ENCODE results near the gene HES1. TPM values are rescaled to one million over a fixed set of nuclear protein-coding genes. Genes with fewer than 3 reads are reported as not detected.
A peak's percentile ranks its signal among the peaks of the same experiment; 100 is the strongest.

The HES1 gene
- polyA plus RNA-seq, 1 donor (not counting 4 experiments of a cell fraction or from before 2014, with no cell fraction given) = 138 TPM

- peak overlapping the region; percentile 87 for H3K9ac ChIP-seq (ENCODE audit: control insufficient read depth, extremely low read depth, insufficient read depth, low read length)
- H3K79me2 ChIP-seq (ENCODE audit: control insufficient read depth, insufficient read depth, low read length) = peaks cover 14% of the 10 kb centered on the region
- H3K4me3 ChIP-seq (ENCODE audit: control insufficient read depth in 2 of 3, extremely low read depth in 1 of 3, insufficient read depth in 2 of 3, low read depth in 1 of 3, low read length in 3 of 3) = peak overlapping the region; percentile 53 to 65 (median 59)
- no peaks in the 10 kb centered on the region for H3K9me3 ChIP-seq (ENCODE audit: control insufficient read depth, low read depth, low read length)
- peak overlapping the region; percentile 98 for H3K27ac ChIP-seq (ENCODE audit: control insufficient read depth, insufficient read depth, low read length)
- no peak for TF ChIP-seq EZH2 (IDR thresholded peaks at IDR 0.05; ENCODE audit: low read length)
- TF ChIP-seq CTCF (optimal IDR thresholded peaks at IDR 0.05 in 1 of 3, IDR thresholded peaks at IDR 0.05 in 1 of 3, conservative IDR thresholded peaks at IDR 0.05 in 1 of 3; ENCODE audit: extremely low read depth in 1 of 3, insufficient read depth in 2 of 3, low read length in 3 of 3) = no peak
- H2AFZ ChIP-seq (ENCODE audit: control insufficient read depth, low read length) = no peak overlapping the region
- no peaks in the 10 kb centered on the region for H4K20me1 ChIP-seq (ENCODE audit: control insufficient read depth, extremely low read depth, insufficient read depth, low read length)
- peaks cover 52% of the 10 kb centered on the region for H3K4me1 ChIP-seq (ENCODE audit: control insufficient read depth, extremely low read depth, insufficient read depth, low read length)
- DNase-seq (ENCODE audit: low read depth, low spot score) (no peak), FAIRE-seq (no peak)
- dilution Hi-C loops (cut with MboI; ENCODE audit: extremely low pct_ligation_motif_present, low sequenced_read_pairs) = no loop called here
- H3K36me3 ChIP-seq (ENCODE audit: control insufficient read depth in 2 of 2, extremely low read depth in 1 of 2, insufficient read depth in 2 of 2, low read length in 2 of 2) = no peaks in the 10 kb centered on the region
- peak overlapping the region; percentile 89 for H3K4me2 ChIP-seq (ENCODE audit: control insufficient read depth, extremely low read depth, insufficient read depth, low read depth, low read length)
- H3K27me3 ChIP-seq (ENCODE audit: control insufficient read depth, extremely low read depth, insufficient read depth, low read length) = no peaks in the 10 kb centered on the region
- H3K9me1 ChIP-seq (ENCODE audit: control insufficient read depth, extremely low read depth, insufficient read depth, low read length) = no peaks in the 10 kb centered on the region
These were observed 1.0 kb upstream of the HES1 start for GRCh38 chr3:194134757-194135515.

- Histone ChIP-seq H2AFZ (ENCODE audit: control insufficient read depth, low read length) (no peak overlapping the region), H3K9me1 (ENCODE audit: control insufficient read depth, extremely low read depth, insufficient read depth, low read length) (no peaks in the 10 kb centered on the region), H3K9ac (ENCODE audit: control insufficient read depth, extremely low read depth, insufficient read depth, low read length) (peak overlapping the region; percentile 87), H3K9me3 (ENCODE audit: control insufficient read depth, low read depth, low read length) (no peaks in the 10 kb centered on the region), H4K20me1 (ENCODE audit: control insufficient read depth, extremely low read depth, insufficient read depth, low read length) (no peaks in the 10 kb centered on the region), H3K27ac (ENCODE audit: control insufficient read depth, insufficient read depth, low read length) (peak overlapping the region; percentile 98), H3K36me3 (ENCODE audit: control insufficient read depth in 2 of 2, extremely low read depth in 1 of 2, insufficient read depth in 2 of 2, low read length in 2 of 2) (no peaks in the 10 kb centered on the region), H3K4me2 (ENCODE audit: control insufficient read depth, extremely low read depth, insufficient read depth, low read depth, low read length) (peak overlapping the region; percentile 89), H3K4me3 (ENCODE audit: control insufficient read depth in 2 of 3, extremely low read depth in 1 of 3, insufficient read depth in 2 of 3, low read depth in 1 of 3, low read length in 3 of 3) (peak overlapping the region; percentile 51 to 65 (median 53)), H3K79me2 (ENCODE audit: control insufficient read depth, insufficient read depth, low read length) (peaks cover 14% of the 10 kb centered on the region), H3K27me3 (ENCODE audit: control insufficient read depth, extremely low read depth, insufficient read depth, low read length) (no peaks in the 10 kb centered on the region), H3K4me1 (ENCODE audit: control insufficient read depth, extremely low read depth, insufficient read depth, low read length) (peaks cover 57% of the 10 kb centered on the region)
- FAIRE-seq (no peak), DNase-seq (ENCODE audit: low read depth, low spot score) (no peak)
- dilution Hi-C loops (cut with MboI; ENCODE audit: extremely low pct_ligation_motif_present, low sequenced_read_pairs) = no loop called here
- no peak for TF ChIP-seq EZH2 (IDR thresholded peaks at IDR 0.05; ENCODE audit: low read length)
- no peak for TF ChIP-seq CTCF (optimal IDR thresholded peaks at IDR 0.05 in 1 of 3, IDR thresholded peaks at IDR 0.05 in 1 of 3, conservative IDR thresholded peaks at IDR 0.05 in 1 of 3; ENCODE audit: extremely low read depth in 1 of 3, insufficient read depth in 2 of 3, low read length in 3 of 3)
These were observed 487 bp upstream of the HES1 start for GRCh38 chr3:194135516-194135805.

Data from keratinocyte (primary cell).